ENCODE results near the gene RANBP2.
A peak's percentile ranks its signal among the peaks of the same experiment; 100 is the strongest.

The RANBP2 gene

GRCh38 chr2:108778857-108779256, 59.6 kb downstream of the RANBP2 start:
- no peak for DNase-seq

- no peak for DNase-seq
These were observed 66.7 kb downstream of the RANBP2 start for GRCh38 chr2:108786008-108786353.

GRCh38 chr2:108786354-108787215, 67.3 kb downstream of the RANBP2 start, which contains the start of gene CCDC138:
Gene CCDC138 (plus strand): TSS chr2:108786771. CDS start chr2:108786823, 52 bp downstream.
- peak; percentile 79 for DNase-seq

- no peak for DNase-seq
These were observed 67.9 kb downstream of the RANBP2 start for GRCh38 chr2:108787216-108787541.

- no peak for DNase-seq
These were observed 83.9 kb downstream of the RANBP2 start for GRCh38 chr2:108803045-108803736.

GRCh38 chr2:108805032-108805431, 85.8 kb downstream of the RANBP2 start:
- no peak for DNase-seq

- DNase-seq = no peak
These were observed 86.5 kb downstream of the RANBP2 start for GRCh38 chr2:108805782-108806181.

GRCh38 chr2:108806371-108807113, 87.3 kb downstream of the RANBP2 start:
- no peak for DNase-seq

- DNase-seq = no peak
These were observed 90.7 kb downstream of the RANBP2 start for GRCh38 chr2:108809936-108810335.

GRCh38 chr2:108810993-108811957, 92.0 kb downstream of the RANBP2 start:
- DNase-seq = no peak

GRCh38 chr2:108813732-108814131, 94.5 kb downstream of the RANBP2 start:
- no peak for DNase-seq

GRCh38 chr2:108820482-108820881, 101.2 kb downstream of the RANBP2 start:
- no peak for DNase-seq

- no peak for DNase-seq
These were observed 104.0 kb downstream of the RANBP2 start for GRCh38 chr2:108823286-108823685.

- DNase-seq = no peak
These were observed 105.2 kb downstream of the RANBP2 start for GRCh38 chr2:108824316-108825070.

- no peak for DNase-seq
These were observed 106.0 kb downstream of the RANBP2 start for GRCh38 chr2:108825254-108825653.

- DNase-seq = no peak
These were observed 106.5 kb downstream of the RANBP2 start for GRCh38 chr2:108825736-108826135.

GRCh38 chr2:108829578-108830310, 110.5 kb downstream of the RANBP2 start:
- no peak for DNase-seq

- DNase-seq = no peak
These were observed 113.9 kb downstream of the RANBP2 start for GRCh38 chr2:108833219-108833618.

- DNase-seq = no peak
These were observed 115.3 kb downstream of the RANBP2 start for GRCh38 chr2:108834620-108835019.

- no peak for DNase-seq
These were observed 115.8 kb downstream of the RANBP2 start for GRCh38 chr2:108835040-108835439.
